ENCODE results near the gene DENND1A.

DNA sequence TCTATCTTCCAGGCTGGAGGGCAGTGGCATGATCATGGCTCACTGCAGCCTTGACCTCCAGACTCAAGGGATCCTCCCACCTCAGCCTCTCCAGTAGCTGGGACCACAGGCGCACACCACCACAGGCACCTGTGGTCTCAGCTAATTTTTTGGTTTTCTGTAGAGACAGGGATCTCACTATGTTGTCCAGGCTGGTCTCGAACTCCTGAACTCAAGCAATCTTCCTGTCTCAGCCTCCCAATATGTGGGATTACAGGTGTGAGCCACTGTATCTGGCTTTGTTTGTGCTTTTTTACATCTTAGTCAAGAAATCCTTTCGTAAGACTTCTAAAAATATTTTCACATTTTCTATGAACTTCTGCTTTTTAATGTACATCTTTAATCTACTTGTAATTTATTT lies 116.9 kb downstream of the DENND1A start:
- TF ChIP-seq, protein P1, sequence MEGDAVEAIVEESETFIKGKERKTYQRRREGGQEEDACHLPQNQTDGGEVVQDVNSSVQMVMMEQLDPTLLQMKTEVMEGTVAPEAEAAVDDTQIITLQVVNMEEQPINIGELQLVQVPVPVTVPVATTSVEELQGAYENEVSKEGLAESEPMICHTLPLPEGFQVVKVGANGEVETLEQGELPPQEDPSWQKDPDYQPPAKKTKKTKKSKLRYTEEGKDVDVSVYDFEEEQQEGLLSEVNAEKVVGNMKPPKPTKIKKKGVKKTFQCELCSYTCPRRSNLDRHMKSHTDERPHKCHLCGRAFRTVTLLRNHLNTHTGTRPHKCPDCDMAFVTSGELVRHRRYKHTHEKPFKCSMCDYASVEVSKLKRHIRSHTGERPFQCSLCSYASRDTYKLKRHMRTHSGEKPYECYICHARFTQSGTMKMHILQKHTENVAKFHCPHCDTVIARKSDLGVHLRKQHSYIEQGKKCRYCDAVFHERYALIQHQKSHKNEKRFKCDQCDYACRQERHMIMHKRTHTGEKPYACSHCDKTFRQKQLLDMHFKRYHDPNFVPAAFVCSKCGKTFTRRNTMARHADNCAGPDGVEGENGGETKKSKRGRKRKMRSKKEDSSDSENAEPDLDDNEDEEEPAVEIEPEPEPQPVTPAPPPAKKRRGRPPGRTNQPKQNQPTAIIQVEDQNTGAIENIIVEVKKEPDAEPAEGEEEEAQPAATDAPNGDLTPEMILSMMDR (IDR thresholded peaks at IDR 0.05; ENCODE audit: insufficient read depth, low read depth, low read length) = no peak
- no peak for TF ChIP-seq EZH2 (IDR thresholded peaks at IDR 0.05; ENCODE audit: insufficient read depth, low read length)

Data from astrocyte (in vitro differentiated cells and primary cell).